T-helper 2 cell (primary cell): ENCODE measurements around the gene B4GALT2.

Experiments
- DNase-seq, 5 experiments: peaks; one replicate each; pipeline versions ENCODE4 v3.0.0 to v3.0.0-alpha.2; 2012 to 2022
- total RNA-seq, 2 donors: gene quantifications; one replicate each; lab custom pipeline; 2026; lab: John Stamatoyannopoulos, UW

B4GALT2 gene
- total RNA-seq = 3.5 to 4.1 reads per million in 2 donors

- peak in 3 of 5 experiments; percentile 12 to 69 (median 25) for DNase-seq
These were observed at the start of gene B4GALT2 for GRCh38 chr1:43978551-43979260. Gene B4GALT2 (plus strand): TSS chr1:43979210. CDS start chr1:43981161, 1,951 bp downstream.

GRCh38 chr1:43930168-43930948, 48.7 kb upstream of the B4GALT2 start:
- DNase-seq = peak in 1 of 5 experiments; percentile 24

GRCh38 chr1:43930949-43931275, 48.1 kb upstream of the B4GALT2 start:
- no peak for DNase-seq

- no peak for DNase-seq
These were observed 47.0 kb upstream of the B4GALT2 start for GRCh38 chr1:43931711-43932660.

GRCh38 chr1:43932786-43933385, 46.1 kb upstream of the B4GALT2 start:
- no peak for DNase-seq

GRCh38 chr1:43933386-43934100, 45.5 kb upstream of the B4GALT2 start, which contains the start of gene ARTN:
Gene ARTN (plus strand): TSS chr1:43933801. CDS start chr1:43935657, 1,856 bp downstream.
- no peak for DNase-seq

- peak in 3 of 5 experiments; percentile 18 to 43 (median 29) for DNase-seq
These were observed 44.7 kb upstream of the B4GALT2 start for GRCh38 chr1:43934101-43934985.

- no peak for DNase-seq
These were observed 44.1 kb upstream of the B4GALT2 start for GRCh38 chr1:43934986-43935324.

GRCh38 chr1:43935711-43936427, 43.1 kb upstream of the B4GALT2 start:
- DNase-seq = no peak

GRCh38 chr1:43936431-43937151, 42.4 kb upstream of the B4GALT2 start:
- DNase-seq = peak in 1 of 5 experiments; percentile 58

- DNase-seq = no peak
These were observed 41.7 kb upstream of the B4GALT2 start for GRCh38 chr1:43937179-43937865.

GRCh38 chr1:43938383-43938782, 40.6 kb upstream of the B4GALT2 start:
- DNase-seq = no peak

- no peak for DNase-seq
These were observed 40.0 kb upstream of the B4GALT2 start for GRCh38 chr1:43938892-43939587.

GRCh38 chr1:43942411-43942810, 36.6 kb upstream of the B4GALT2 start:
- DNase-seq = no peak

- no peak for DNase-seq
These were observed 34.1 kb upstream of the B4GALT2 start for GRCh38 chr1:43944860-43945259.

GRCh38 chr1:43945674-43946235, 33.3 kb upstream of the B4GALT2 start:
- DNase-seq = no peak

GRCh38 chr1:43946236-43947060, 32.6 kb upstream of the B4GALT2 start, which contains the start of gene IPO13:
Gene IPO13 (plus strand): TSS chr1:43946950. CDS start chr1:43947601, 651 bp downstream.
- DNase-seq = peak; percentile 81 to 98 (median 93)
